Lower leg skin (tissue), 3 donors: Measurements from ENCODE around the gene DHRS7B.

ENCODE experiments used
- POLR2A ChIP-seq, 2 donors: fragments of 450-650 bp; IDR thresholded peaks; one replicate each; pipeline ENCODE4 v1.6.1; 2016 to 2017; ENCODE audit warnings: antibody characterized with exemption in 2 of 2, mild to moderate bottlenecking in 1 of 2, moderate library complexity in 1 of 2
- TF ChIP-seq, protein P1 (sequence below), 3 donors: fragments of 450-650 bp; IDR thresholded peaks; one replicate each; pipeline ENCODE4 v1.5.1; 2016; ENCODE audit warnings: antibody characterized with exemption in 3 of 3, mild to moderate bottlenecking in 3 of 3, moderate library complexity in 2 of 3

DNA sequence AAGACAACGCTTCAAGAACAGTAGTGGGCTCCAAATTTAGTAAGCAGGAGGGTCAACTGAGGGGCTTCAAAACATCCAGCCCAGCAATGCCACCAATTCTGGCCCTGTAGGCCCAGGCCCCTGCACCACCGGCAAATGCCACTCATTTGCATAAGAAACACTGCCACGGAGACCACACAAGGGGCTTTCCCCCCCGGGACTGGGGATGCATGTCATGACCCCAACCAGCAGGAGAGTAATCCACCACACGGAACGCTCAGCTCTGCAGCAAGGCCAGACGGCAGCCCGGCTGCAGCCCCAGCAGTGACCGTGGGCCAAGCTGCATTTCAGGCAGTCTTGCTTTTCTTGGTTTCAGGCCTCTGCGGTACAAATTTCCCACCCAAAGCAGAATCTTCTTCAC is 73.1 kb downstream of the DHRS7B start:
- TF ChIP-seq, protein P1, sequence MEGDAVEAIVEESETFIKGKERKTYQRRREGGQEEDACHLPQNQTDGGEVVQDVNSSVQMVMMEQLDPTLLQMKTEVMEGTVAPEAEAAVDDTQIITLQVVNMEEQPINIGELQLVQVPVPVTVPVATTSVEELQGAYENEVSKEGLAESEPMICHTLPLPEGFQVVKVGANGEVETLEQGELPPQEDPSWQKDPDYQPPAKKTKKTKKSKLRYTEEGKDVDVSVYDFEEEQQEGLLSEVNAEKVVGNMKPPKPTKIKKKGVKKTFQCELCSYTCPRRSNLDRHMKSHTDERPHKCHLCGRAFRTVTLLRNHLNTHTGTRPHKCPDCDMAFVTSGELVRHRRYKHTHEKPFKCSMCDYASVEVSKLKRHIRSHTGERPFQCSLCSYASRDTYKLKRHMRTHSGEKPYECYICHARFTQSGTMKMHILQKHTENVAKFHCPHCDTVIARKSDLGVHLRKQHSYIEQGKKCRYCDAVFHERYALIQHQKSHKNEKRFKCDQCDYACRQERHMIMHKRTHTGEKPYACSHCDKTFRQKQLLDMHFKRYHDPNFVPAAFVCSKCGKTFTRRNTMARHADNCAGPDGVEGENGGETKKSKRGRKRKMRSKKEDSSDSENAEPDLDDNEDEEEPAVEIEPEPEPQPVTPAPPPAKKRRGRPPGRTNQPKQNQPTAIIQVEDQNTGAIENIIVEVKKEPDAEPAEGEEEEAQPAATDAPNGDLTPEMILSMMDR (IDR thresholded peaks at IDR 0.05) = no peak
- TF ChIP-seq POLR2A (IDR thresholded peaks at IDR 0.05) = no peak
